ENCODE data around the gene YAE1.

- no peak for TF ChIP-seq ARNTL (CRISPR knock-in tag; IDR thresholded peaks at IDR 0.05; ENCODE audit: borderline replicate concordance, low read depth)
- TF ChIP-seq, protein P1, sequence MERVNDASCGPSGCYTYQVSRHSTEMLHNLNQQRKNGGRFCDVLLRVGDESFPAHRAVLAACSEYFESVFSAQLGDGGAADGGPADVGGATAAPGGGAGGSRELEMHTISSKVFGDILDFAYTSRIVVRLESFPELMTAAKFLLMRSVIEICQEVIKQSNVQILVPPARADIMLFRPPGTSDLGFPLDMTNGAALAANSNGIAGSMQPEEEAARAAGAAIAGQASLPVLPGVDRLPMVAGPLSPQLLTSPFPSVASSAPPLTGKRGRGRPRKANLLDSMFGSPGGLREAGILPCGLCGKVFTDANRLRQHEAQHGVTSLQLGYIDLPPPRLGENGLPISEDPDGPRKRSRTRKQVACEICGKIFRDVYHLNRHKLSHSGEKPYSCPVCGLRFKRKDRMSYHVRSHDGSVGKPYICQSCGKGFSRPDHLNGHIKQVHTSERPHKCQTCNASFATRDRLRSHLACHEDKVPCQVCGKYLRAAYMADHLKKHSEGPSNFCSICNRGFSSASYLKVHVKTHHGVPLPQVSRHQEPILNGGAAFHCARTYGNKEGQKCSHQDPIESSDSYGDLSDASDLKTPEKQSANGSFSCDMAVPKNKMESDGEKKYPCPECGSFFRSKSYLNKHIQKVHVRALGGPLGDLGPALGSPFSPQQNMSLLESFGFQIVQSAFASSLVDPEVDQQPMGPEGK (CRISPR knock-in tag; IDR thresholded peaks at IDR 0.05; ENCODE audit: borderline replicate concordance): no peak
- TF ChIP-seq ESRRG (CRISPR knock-in tag; IDR thresholded peaks at IDR 0.05): no peak
- no peak for TF ChIP-seq CSDC2 (CRISPR knock-in tag; IDR thresholded peaks at IDR 0.05)
- no peak for TF ChIP-seq OSR1 (CRISPR knock-in tag; IDR thresholded peaks at IDR 0.05)
- TF ChIP-seq ZFP30 (CRISPR knock-in tag; IDR thresholded peaks at IDR 0.05): no peak
- no peak for TF ChIP-seq RARB (CRISPR knock-in tag; IDR thresholded peaks at IDR 0.05)
- no peak for TF ChIP-seq GLIS3 (CRISPR knock-in tag; IDR thresholded peaks at IDR 0.05)
- no peak for TF ChIP-seq ISL1 (CRISPR knock-in tag; IDR thresholded peaks at IDR 0.05)
- no peak for TF ChIP-seq TSHZ2 (CRISPR knock-in tag; IDR thresholded peaks at IDR 0.05)
- TF ChIP-seq CREB5 (CRISPR knock-in tag; IDR thresholded peaks at IDR 0.05; ENCODE audit: low read depth): no peak
These were observed 31.1 kb upstream of the YAE1 start for GRCh38 chr7:39535064-39535463.

Data from SK-N-SH treated with all-trans-retinoic acid at 6 μM for 48 hours (cell line).